Measurements from ENCODE around the gene DRD1. TPM values are rescaled to one million over a fixed set of nuclear protein-coding genes. Genes with fewer than 3 reads are reported as not detected.

Gene DRD1
- total RNA-seq, 1 donor from 2014 or later = 0.87 TPM

- no peak for TF ChIP-seq CTCF (conservative IDR thresholded peaks at IDR 0.05)
- Mint-ChIP-seq H3K27me3 (peaks cover 17% of the 10 kb centered on the region), H3K36me3 (no peaks in the 10 kb centered on the region), H3K9me3 (no peaks in the 10 kb centered on the region), H3K4me3 (no peak overlapping the region), H3K27ac (no peak overlapping the region), H3K4me1 (ENCODE audit: unreplicated experiment) (peaks cover 12% of the 10 kb centered on the region)
- DNase-seq (ENCODE audit: extremely low spot score, unreplicated experiment) = no peak
Observed at GRCh38 chr5:175463641-175464040, 19.7 kb upstream of the DRD1 start.

GRCh38 chr5:175461370-175461769, 17.4 kb upstream of the DRD1 start:
- Mint-ChIP-seq H3K27me3 (peaks cover 7% of the 10 kb centered on the region), H3K9me3 (no peaks in the 10 kb centered on the region), H3K27ac (no peak overlapping the region), H3K4me3 (no peak overlapping the region), H3K36me3 (no peaks in the 10 kb centered on the region), H3K4me1 (ENCODE audit: unreplicated experiment) (peaks cover 5% of the 10 kb centered on the region)
- no peak for DNase-seq (ENCODE audit: extremely low spot score, unreplicated experiment)
- TF ChIP-seq CTCF (conservative IDR thresholded peaks at IDR 0.05) = no peak

GRCh38 chr5:175460552-175460951, 16.6 kb upstream of the DRD1 start:
- H3K4me1 Mint-ChIP-seq (ENCODE audit: unreplicated experiment) = peaks cover 5% of the 10 kb centered on the region
- H3K9me3 Mint-ChIP-seq = no peaks in the 10 kb centered on the region
- H3K27me3 Mint-ChIP-seq = peaks cover 7% of the 10 kb centered on the region
- TF ChIP-seq CTCF (conservative IDR thresholded peaks at IDR 0.05) = no peak
- DNase-seq (ENCODE audit: extremely low spot score, unreplicated experiment) = no peak
- no peaks in the 10 kb centered on the region for H3K36me3 Mint-ChIP-seq
- H3K27ac Mint-ChIP-seq = no peak overlapping the region
- H3K4me3 Mint-ChIP-seq = no peak overlapping the region

GRCh38 chr5:175460126-175460525, 16.1 kb upstream of the DRD1 start:
- DNase-seq (ENCODE audit: extremely low spot score, unreplicated experiment) = no peak
- Mint-ChIP-seq H3K36me3 (no peaks in the 10 kb centered on the region), H3K27me3 (peaks cover 7% of the 10 kb centered on the region), H3K4me1 (ENCODE audit: unreplicated experiment) (peaks cover 5% of the 10 kb centered on the region), H3K27ac (no peak overlapping the region), H3K4me3 (no peak overlapping the region), H3K9me3 (no peaks in the 10 kb centered on the region)
- peak; percentile 69 for TF ChIP-seq CTCF (conservative IDR thresholded peaks at IDR 0.05)

GRCh38 chr5:175457466-175457865, 13.5 kb upstream of the DRD1 start:
- H3K27ac Mint-ChIP-seq = no peak overlapping the region
- no peak overlapping the region for H3K4me3 Mint-ChIP-seq
- H3K27me3 Mint-ChIP-seq = peaks cover 9% of the 10 kb centered on the region
- H3K4me1 Mint-ChIP-seq (ENCODE audit: unreplicated experiment) = no peaks in the 10 kb centered on the region
- DNase-seq (ENCODE audit: extremely low spot score, unreplicated experiment) = no peak
- peaks cover 3% of the 10 kb centered on the region for H3K36me3 Mint-ChIP-seq
- no peak for TF ChIP-seq CTCF (conservative IDR thresholded peaks at IDR 0.05)
- H3K9me3 Mint-ChIP-seq = no peaks in the 10 kb centered on the region

All from type B pancreatic cell (in vitro differentiated cells).